ENCODE results near the gene RNASE4. TPM values are rescaled to one million over a fixed set of nuclear protein-coding genes. Genes with fewer than 3 reads are reported as not detected.
"Not testable (repeated sequence)": the region's sequence is repeated elsewhere in the genome, so short reads cannot be mapped to it uniquely, and the experiment has no call there.

RNASE4 gene
- polyA plus RNA-seq, 1 experiment = 19.0 TPM

GRCh38 chr14:20719777-20720176 lies 35.4 kb downstream of the RNASE4 start:
- CTCF ChIA-PET = no interaction called here
- Histone ChIP-seq H3K9me3 (ENCODE audit: control insufficient read depth, insufficient read depth, low read length) (no peaks in the 10 kb centered on the region), H3K4me3 (ENCODE audit: low read depth, low read length) (no peak overlapping the region), H3K27me3 (ENCODE audit: control insufficient read depth, insufficient read depth, low read length) (peaks cover 10% of the 10 kb centered on the region), H3K27ac (ENCODE audit: low read depth, low read length) (no peak overlapping the region)
- POLR2A ChIA-PET = no interaction called here
- no peak for DNase-seq (ENCODE audit: low read depth, low spot score)
- TF ChIP-seq CTCF (IDR thresholded peaks at IDR 0.05; ENCODE audit: low read depth, low read length) = no peak

- peaks cover 15% of the 10 kb centered on the region for H3K27me3 ChIP-seq (ENCODE audit: control insufficient read depth, insufficient read depth, low read length)
- TF ChIP-seq CTCF (IDR thresholded peaks at IDR 0.05; ENCODE audit: low read depth, low read length) = no peak
- H3K27ac ChIP-seq (ENCODE audit: low read depth, low read length) = no peak overlapping the region
- ChIA-PET CTCF (no interaction called here), POLR2A (no interaction called here)
- no peak overlapping the region for H3K4me3 ChIP-seq (ENCODE audit: low read depth, low read length)
- H3K9me3 ChIP-seq (ENCODE audit: control insufficient read depth, insufficient read depth, low read length) = no peaks in the 10 kb centered on the region
- DNase-seq (ENCODE audit: low read depth, low spot score) = no peak
Measured at GRCh38 chr14:20720741-20721140, 36.4 kb downstream of the RNASE4 start.

GRCh38 chr14:20722016-20722415 lies 37.7 kb downstream of the RNASE4 start:
- H3K4me3 ChIP-seq (ENCODE audit: low read depth, low read length) = no peak overlapping the region
- H3K27me3 ChIP-seq (ENCODE audit: control insufficient read depth, insufficient read depth, low read length) = peaks cover 15% of the 10 kb centered on the region
- ChIA-PET CTCF (no interaction called here), POLR2A (no interaction called here)
- no peak overlapping the region for H3K27ac ChIP-seq (ENCODE audit: low read depth, low read length)
- H3K9me3 ChIP-seq (ENCODE audit: control insufficient read depth, insufficient read depth, low read length) = no peaks in the 10 kb centered on the region
- TF ChIP-seq CTCF (IDR thresholded peaks at IDR 0.05; ENCODE audit: low read depth, low read length) = no peak
- no peak for DNase-seq (ENCODE audit: low read depth, low spot score)

- CTCF ChIA-PET = no interaction called here
- no peak overlapping the region for H3K4me3 ChIP-seq (ENCODE audit: low read depth, low read length)
- POLR2A ChIA-PET = no interaction called here
- peaks cover 15% of the 10 kb centered on the region for H3K27me3 ChIP-seq (ENCODE audit: control insufficient read depth, insufficient read depth, low read length)
- TF ChIP-seq CTCF (IDR thresholded peaks at IDR 0.05; ENCODE audit: low read depth, low read length) = no peak
- no peak for DNase-seq (ENCODE audit: low read depth, low spot score)
- no peaks in the 10 kb centered on the region for H3K9me3 ChIP-seq (ENCODE audit: control insufficient read depth, insufficient read depth, low read length)
- H3K27ac ChIP-seq (ENCODE audit: low read depth, low read length) = no peak overlapping the region
Measured at GRCh38 chr14:20723488-20723887, 39.1 kb downstream of the RNASE4 start.

DNA sequence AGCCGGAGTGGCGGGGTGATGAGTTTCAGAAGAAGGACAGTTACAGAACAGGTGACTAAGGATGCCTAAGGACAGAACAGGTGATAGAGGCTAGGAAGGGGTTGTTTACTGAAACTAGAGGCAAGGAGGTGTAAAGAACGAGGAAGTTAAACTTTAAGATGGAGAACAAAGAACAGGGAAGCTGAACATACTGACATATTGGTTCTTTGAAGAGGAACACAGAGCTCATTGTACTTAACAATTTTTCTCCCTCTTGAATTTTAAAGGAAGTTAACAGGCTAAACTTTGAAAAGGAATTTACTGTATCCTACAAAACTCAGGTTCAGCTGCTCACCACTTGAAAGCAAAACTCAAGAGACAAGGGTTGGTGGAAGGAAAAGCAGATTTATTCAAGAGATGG lies 41.8 kb downstream of the RNASE4 start:
- POLR2A ChIA-PET; CTCF ChIA-PET; H3K27ac ChIP-seq (ENCODE audit: low read depth, low read length); H3K4me3 ChIP-seq (ENCODE audit: low read depth, low read length); H3K9me3 ChIP-seq (ENCODE audit: control insufficient read depth, insufficient read depth, low read length); DNase-seq (ENCODE audit: low read depth, low spot score): not testable (repeated sequence)
- peaks cover 15% of the 10 kb centered on the region for H3K27me3 ChIP-seq (ENCODE audit: control insufficient read depth, insufficient read depth, low read length)

DNA sequence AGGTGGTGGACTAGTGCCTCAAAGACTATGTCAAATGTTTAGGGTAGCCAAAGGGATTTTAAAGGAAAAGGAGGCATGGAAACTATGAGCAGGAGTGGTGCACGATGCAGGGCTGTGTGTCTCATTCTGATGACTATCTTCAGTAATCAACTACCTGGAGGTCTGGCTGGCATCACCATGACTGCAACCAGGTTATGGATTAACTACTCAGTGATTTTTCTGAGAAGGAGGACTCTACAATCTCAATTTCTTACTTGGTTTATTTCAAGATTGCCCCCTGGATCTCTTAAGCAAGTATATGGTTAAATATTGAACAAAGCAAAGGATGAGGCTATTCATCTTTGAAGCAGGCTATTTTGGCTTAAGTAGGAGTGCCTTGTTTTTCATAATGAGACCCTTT lies 42.2 kb downstream of the RNASE4 start:
- DNase-seq (ENCODE audit: low read depth, low spot score) = no peak
- ChIA-PET POLR2A (no interaction called here), CTCF (no interaction called here)
- H3K27ac ChIP-seq (ENCODE audit: low read depth, low read length) = no peak overlapping the region
- TF ChIP-seq CTCF (IDR thresholded peaks at IDR 0.05; ENCODE audit: low read depth, low read length) = no peak
- no peaks in the 10 kb centered on the region for H3K9me3 ChIP-seq (ENCODE audit: control insufficient read depth, insufficient read depth, low read length)
- no peak overlapping the region for H3K4me3 ChIP-seq (ENCODE audit: low read depth, low read length)
- peaks cover 15% of the 10 kb centered on the region for H3K27me3 ChIP-seq (ENCODE audit: control insufficient read depth, insufficient read depth, low read length)
